ENCODE measurements around the gene DIAPH2. TPM values are rescaled to one million over a fixed set of nuclear protein-coding genes. Genes with fewer than 3 reads are reported as not detected.

The DIAPH2 gene
- total RNA-seq, 1 experiment from 2014 or later, result 10.9 TPM

GRCh38 chrX:97609357-97609756, 924.7 kb downstream of the DIAPH2 start:
- no peaks in the 10 kb centered on the region for H3K36me3 ChIP-seq (ENCODE audit: control insufficient read depth in 1 of 2, insufficient read depth in 2 of 2, low read length in 2 of 2)
- ATAC-seq, result no peak
- TF ChIP-seq YY1 (IDR thresholded peaks at IDR 0.05; ENCODE audit: extremely low read depth, insufficient replicate concordance, low read depth, low read length) (no peak), POLR2AphosphoS5 (IDR thresholded peaks at IDR 0.05; ENCODE audit: low read depth, low read length) (no peak), ELF1 (IDR thresholded peaks at IDR 0.05; ENCODE audit: borderline replicate concordance, low read depth) (no peak), RAD21 (IDR thresholded peaks at IDR 0.05; ENCODE audit: low read depth) (no peak), ZNF274 (IDR thresholded peaks at IDR 0.05; ENCODE audit: low read depth, low read length) (no peak), CBX3 (IDR thresholded peaks at IDR 0.05; ENCODE audit: low read depth) (no peak), ZFX (IDR thresholded peaks at IDR 0.05) (no peak), POLR2A (IDR thresholded peaks at IDR 0.05; ENCODE audit: borderline replicate concordance, extremely low read depth, insufficient read depth, insufficient read length) (no peak), FOSL1 (IDR thresholded peaks at IDR 0.05; ENCODE audit: low read depth) (no peak), EZH2 (IDR thresholded peaks at IDR 0.05) (no peak), TCF7L2 (IDR thresholded peaks at IDR 0.05; ENCODE audit: borderline replicate concordance, extremely low read depth, insufficient read depth, insufficient read length) (no peak), SP1 (IDR thresholded peaks at IDR 0.05; ENCODE audit: low read depth) (no peak), SIN3A (IDR thresholded peaks at IDR 0.05; ENCODE audit: low read depth) (no peak), EZH2phosphoT487 (IDR thresholded peaks at IDR 0.05; ENCODE audit: borderline replicate concordance) (no peak)
- TF ChIP-seq, protein P1, sequence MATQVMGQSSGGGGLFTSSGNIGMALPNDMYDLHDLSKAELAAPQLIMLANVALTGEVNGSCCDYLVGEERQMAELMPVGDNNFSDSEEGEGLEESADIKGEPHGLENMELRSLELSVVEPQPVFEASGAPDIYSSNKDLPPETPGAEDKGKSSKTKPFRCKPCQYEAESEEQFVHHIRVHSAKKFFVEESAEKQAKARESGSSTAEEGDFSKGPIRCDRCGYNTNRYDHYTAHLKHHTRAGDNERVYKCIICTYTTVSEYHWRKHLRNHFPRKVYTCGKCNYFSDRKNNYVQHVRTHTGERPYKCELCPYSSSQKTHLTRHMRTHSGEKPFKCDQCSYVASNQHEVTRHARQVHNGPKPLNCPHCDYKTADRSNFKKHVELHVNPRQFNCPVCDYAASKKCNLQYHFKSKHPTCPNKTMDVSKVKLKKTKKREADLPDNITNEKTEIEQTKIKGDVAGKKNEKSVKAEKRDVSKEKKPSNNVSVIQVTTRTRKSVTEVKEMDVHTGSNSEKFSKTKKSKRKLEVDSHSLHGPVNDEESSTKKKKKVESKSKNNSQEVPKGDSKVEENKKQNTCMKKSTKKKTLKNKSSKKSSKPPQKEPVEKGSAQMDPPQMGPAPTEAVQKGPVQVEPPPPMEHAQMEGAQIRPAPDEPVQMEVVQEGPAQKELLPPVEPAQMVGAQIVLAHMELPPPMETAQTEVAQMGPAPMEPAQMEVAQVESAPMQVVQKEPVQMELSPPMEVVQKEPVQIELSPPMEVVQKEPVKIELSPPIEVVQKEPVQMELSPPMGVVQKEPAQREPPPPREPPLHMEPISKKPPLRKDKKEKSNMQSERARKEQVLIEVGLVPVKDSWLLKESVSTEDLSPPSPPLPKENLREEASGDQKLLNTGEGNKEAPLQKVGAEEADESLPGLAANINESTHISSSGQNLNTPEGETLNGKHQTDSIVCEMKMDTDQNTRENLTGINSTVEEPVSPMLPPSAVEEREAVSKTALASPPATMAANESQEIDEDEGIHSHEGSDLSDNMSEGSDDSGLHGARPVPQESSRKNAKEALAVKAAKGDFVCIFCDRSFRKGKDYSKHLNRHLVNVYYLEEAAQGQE (IDR thresholded peaks at IDR 0.05; ENCODE audit: low read depth), result no peak
- TF ChIP-seq, protein P2, sequence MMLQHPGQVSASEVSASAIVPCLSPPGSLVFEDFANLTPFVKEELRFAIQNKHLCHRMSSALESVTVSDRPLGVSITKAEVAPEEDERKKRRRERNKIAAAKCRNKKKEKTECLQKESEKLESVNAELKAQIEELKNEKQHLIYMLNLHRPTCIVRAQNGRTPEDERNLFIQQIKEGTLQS (IDR thresholded peaks at IDR 0.05), result no peak
- TF ChIP-seq, protein P3, sequence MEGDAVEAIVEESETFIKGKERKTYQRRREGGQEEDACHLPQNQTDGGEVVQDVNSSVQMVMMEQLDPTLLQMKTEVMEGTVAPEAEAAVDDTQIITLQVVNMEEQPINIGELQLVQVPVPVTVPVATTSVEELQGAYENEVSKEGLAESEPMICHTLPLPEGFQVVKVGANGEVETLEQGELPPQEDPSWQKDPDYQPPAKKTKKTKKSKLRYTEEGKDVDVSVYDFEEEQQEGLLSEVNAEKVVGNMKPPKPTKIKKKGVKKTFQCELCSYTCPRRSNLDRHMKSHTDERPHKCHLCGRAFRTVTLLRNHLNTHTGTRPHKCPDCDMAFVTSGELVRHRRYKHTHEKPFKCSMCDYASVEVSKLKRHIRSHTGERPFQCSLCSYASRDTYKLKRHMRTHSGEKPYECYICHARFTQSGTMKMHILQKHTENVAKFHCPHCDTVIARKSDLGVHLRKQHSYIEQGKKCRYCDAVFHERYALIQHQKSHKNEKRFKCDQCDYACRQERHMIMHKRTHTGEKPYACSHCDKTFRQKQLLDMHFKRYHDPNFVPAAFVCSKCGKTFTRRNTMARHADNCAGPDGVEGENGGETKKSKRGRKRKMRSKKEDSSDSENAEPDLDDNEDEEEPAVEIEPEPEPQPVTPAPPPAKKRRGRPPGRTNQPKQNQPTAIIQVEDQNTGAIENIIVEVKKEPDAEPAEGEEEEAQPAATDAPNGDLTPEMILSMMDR (IDR thresholded peaks at IDR 0.05 in 2 of 3, conservative IDR thresholded peaks at IDR 0.05 in 1 of 3; ENCODE audit: borderline replicate concordance in 1 of 3, insufficient read depth in 1 of 3, low read depth in 2 of 3, low read length in 2 of 3), result no peak
- TF ChIP-seq, protein P4, sequence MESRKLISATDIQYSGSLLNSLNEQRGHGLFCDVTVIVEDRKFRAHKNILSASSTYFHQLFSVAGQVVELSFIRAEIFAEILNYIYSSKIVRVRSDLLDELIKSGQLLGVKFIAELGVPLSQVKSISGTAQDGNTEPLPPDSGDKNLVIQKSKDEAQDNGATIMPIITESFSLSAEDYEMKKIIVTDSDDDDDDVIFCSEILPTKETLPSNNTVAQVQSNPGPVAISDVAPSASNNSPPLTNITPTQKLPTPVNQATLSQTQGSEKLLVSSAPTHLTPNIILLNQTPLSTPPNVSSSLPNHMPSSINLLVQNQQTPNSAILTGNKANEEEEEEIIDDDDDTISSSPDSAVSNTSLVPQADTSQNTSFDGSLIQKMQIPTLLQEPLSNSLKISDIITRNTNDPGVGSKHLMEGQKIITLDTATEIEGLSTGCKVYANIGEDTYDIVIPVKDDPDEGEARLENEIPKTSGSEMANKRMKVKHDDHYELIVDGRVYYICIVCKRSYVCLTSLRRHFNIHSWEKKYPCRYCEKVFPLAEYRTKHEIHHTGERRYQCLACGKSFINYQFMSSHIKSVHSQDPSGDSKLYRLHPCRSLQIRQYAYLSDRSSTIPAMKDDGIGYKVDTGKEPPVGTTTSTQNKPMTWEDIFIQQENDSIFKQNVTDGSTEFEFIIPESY (IDR thresholded peaks at IDR 0.05; ENCODE audit: extremely low read depth, insufficient replicate concordance, low read length), result no peak
- H3K4me1 ChIP-seq (ENCODE audit: control insufficient read depth in 1 of 2, insufficient read depth in 2 of 2, low read length in 2 of 2), result no peaks in the 10 kb centered on the region
- H3K27ac ChIP-seq (ENCODE audit: low read depth, low read length), result no peak overlapping the region
- H3K27me3 ChIP-seq (ENCODE audit: insufficient read depth, low read length), result no peaks in the 10 kb centered on the region
- ChIA-PET RAD21 (ENCODE audit: low non-redundant PET in 1 of 2, low total read pairs in 2 of 2, uncharacterized antibody in 2 of 2, unreplicated experiment in 2 of 2) (no interaction called here), CTCF (no interaction called here), POLR2A (no interaction called here)
- BruUV-seq (replicated peaks), result no TSS peak
- H2AFZ ChIP-seq (ENCODE audit: low read depth, low read length, poor library complexity, severe bottlenecking), result no peak overlapping the region
- H3K4me3 ChIP-seq (replicated peaks in 1 of 2; ENCODE audit: low read depth in 1 of 2, low read length in 2 of 2), result no peak overlapping the region
- DNase-seq (ENCODE audit: low read depth, low spot score), result no peak
- H3K79me2 ChIP-seq (ENCODE audit: insufficient read depth, low read length), result no peaks in the 10 kb centered on the region
- H3K9ac ChIP-seq (ENCODE audit: low read length), result no peak overlapping the region
- intact Hi-C loops (cut with micrococcal nuclease), result no loop called here
- H3K9me3 ChIP-seq (ENCODE audit: control insufficient read depth in 1 of 2, insufficient read depth in 1 of 2, low read depth in 1 of 2, low read length in 2 of 2), result no peaks in the 10 kb centered on the region
- no peaks in the 10 kb centered on the region for H3K9me2 ChIP-seq (ENCODE audit: insufficient read depth)
- H3K4me2 ChIP-seq (ENCODE audit: low read length), result no peak overlapping the region
- H4K20me1 ChIP-seq (ENCODE audit: insufficient read depth), result no peaks in the 10 kb centered on the region

Data from HCT116 (cell line).